Lung (tissue), 12 donors: ENCODE results near the gene F12. TPM values are rescaled to one million over a fixed set of nuclear protein-coding genes. Genes with fewer than 3 reads are reported as not detected.

ENCODE experiments used
- ATAC-seq: fragments of 200-7000 bp; cut with Tn5 transposase; one replicate; pipeline ENCODE4 v1.9.1; 2020; ENCODE audit warnings: moderate number of reproducible peaks; ENCODE audit not compliant: insufficient read depth, low FRiP score
- DNase-seq, 3 donors: peaks; one replicate each; pipeline ENCODE4 v3.0.0-alpha.2; 2013 to 2017
- H3K27ac ChIP-seq, 2 donors: one replicate each; pipeline ENCODE4 v1.5.1; 2013; ENCODE audit warnings: mild to moderate bottlenecking in 2 of 2, moderate library complexity in 2 of 2, control low read depth in 1 of 2, inconsistent platforms in 1 of 2, low read depth in 1 of 2, low read length in 1 of 2
- H3K27me3 ChIP-seq, 3 donors: one replicate each; pipeline ENCODE4 v1.5.1; 2013; ENCODE audit warnings: low read length in 2 of 3; ENCODE audit not compliant: control insufficient read depth in 3 of 3, insufficient read depth in 3 of 3
- H3K36me3 ChIP-seq, 4 donors: one replicate each; pipeline ENCODE4 v1.5.1; 2013; ENCODE audit warnings: low read length in 4 of 4, mild to moderate bottlenecking in 1 of 4, moderate library complexity in 1 of 4; ENCODE audit not compliant: control insufficient read depth in 4 of 4, insufficient read depth in 4 of 4
- H3K4me1 ChIP-seq, 5 donors: one replicate each; pipeline ENCODE4 v1.5.1; 2013; ENCODE audit warnings: low read length in 5 of 5, mild to moderate bottlenecking in 2 of 5, moderate library complexity in 1 of 5; ENCODE audit not compliant: control insufficient read depth in 5 of 5, insufficient read depth in 5 of 5
- H3K4me3 ChIP-seq: one replicate; pipeline ENCODE4 v1.5.1; 2013; ENCODE audit warnings: mild to moderate bottlenecking, control low read depth, moderate library complexity
- H3K9ac ChIP-seq, 2 donors: one replicate each; pipeline ENCODE4 v1.5.1; 2013; ENCODE audit warnings: low read length in 2 of 2, control low read depth in 1 of 2; ENCODE audit not compliant: insufficient read depth in 1 of 2
- H3K9me3 ChIP-seq, 4 donors: one replicate each; pipeline ENCODE4 v1.5.1; 2013; ENCODE audit warnings: low read length in 3 of 4, mild to moderate bottlenecking in 1 of 4, moderate library complexity in 1 of 4; ENCODE audit not compliant: control insufficient read depth in 4 of 4, insufficient read depth in 3 of 4
- CTCF ChIP-seq: IDR thresholded peaks from 2 replicates; pipeline ENCODE4 v1.5.1; 2012; ENCODE audit warnings: mild to moderate bottlenecking; ENCODE audit errors: control extremely low read depth, extremely low read depth
- WGBS, 2 donors: extraction: QIAGEN DNeasy Blood & Tissue Kit; methylation state at CpG; one replicate each; pipeline ENCODE4 v1.1.7; 2013; 5-methylcytosine and 5-hydroxymethylcytosine counted together
- polyA plus RNA-seq, 2 donors: library from polyadenylated mRNA; stranded (reverse); fragments of 200-250 nt; gene quantifications; one replicate each; pipeline ENCODE4 v1.2.1, GENCODE V29; 2013
- total RNA-seq, 2 donors: library from RNA; depleted of rRNA in 1 of 2; stranded (reverse); fragments of >200 nt in 1 of 2; gene quantifications; one replicate each; pipeline ENCODE4 v1.2.1, GENCODE V29; 2014 to 2021
- donor health status: control.
- donor health status: control.
- donor health status: Bipolar disorder and iron deficiency.
- donor health status: healthy.
- donor health status: DM: yes; HTN: yes; CAD: no.

The F12 gene
- total and polyA plus RNA-seq, 4 donors, result 1.3 to 1.7 (median 1.4) TPM; not detected in 1

DNA sequence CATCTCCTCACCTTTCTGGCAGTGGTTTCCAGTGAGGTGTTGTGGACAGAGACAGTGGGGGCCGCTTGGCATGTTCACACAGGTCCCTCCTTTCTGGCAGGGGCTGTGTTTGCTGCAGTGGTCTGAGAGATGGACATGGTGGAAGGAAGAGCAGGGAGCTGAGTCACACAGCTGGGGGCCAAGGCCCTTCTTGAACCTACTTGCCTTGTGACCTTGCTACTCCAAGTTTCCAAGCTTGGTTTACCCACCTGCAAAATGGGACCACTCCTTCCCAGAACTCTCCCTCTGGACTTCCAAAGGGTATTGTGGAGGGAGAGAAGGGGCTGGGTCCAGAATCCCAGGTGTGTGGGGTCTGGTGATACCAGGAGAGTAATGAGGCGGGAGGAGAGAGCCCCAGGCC is 4.1 kb downstream of the F12 start:
- Histone ChIP-seq H3K4me3 (no peak overlapping the region), H3K9me3 (no peaks in the 10 kb centered on the region), H3K4me1 (peaks cover 0 to 31% (median 12%) of the 10 kb centered on the region in 5 donors), H3K27me3 (peaks cover 0 to 34% (median 32%) of the 10 kb centered on the region in 3 donors), H3K27ac (no peak overlapping the region), H3K36me3 (no peaks in the 10 kb centered on the region), H3K9ac (no peak overlapping the region)
- ATAC-seq (no peak), DNase-seq (no peak)
- WGBS, 2 donors, result 88 to 91% methylated on average over 2 of the region's 2 CpGs
- TF ChIP-seq CTCF, result no peak

DNA sequence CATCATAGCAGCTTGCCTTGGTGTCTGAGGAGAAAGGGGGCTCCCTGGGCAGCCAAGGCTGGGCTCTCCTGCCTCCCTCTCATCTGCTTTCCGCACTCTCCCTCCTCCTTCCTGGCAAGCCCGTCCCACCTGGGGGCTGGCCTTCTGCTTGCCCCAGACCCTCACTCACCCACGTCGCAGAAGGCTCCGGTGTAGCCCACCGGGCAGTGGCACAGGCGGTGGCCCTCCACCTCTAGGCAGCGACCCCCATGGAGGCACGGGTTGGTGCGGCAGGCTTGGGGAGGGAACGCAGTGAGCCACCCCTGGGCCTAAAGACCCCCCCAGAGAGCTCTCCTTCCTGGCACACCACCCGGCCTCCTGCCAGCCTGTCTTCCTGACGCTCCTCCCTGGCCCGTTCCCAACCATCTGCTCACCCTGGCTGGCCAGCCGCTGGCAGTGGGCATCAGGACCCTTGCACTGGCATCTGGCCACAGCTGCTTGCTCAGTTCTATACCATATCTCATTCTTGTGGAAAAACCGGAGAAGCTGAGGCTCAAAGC is 4.7 kb downstream of the F12 start:
- Histone ChIP-seq H3K36me3 (no peaks in the 10 kb centered on the region), H3K4me1 (peaks cover 0 to 36% (median 18%) of the 10 kb centered on the region in 5 donors), H3K27me3 (peaks cover 0 to 38% (median 35%) of the 10 kb centered on the region in 3 donors), H3K4me3 (peak overlapping the region; percentile 26), H3K27ac (no peak overlapping the region), H3K9ac (no peak overlapping the region), H3K9me3 (no peaks in the 10 kb centered on the region)
- 36 to 38% methylated on average over 9 to 16 of the region's 16 CpGs for WGBS, 2 donors
- no peak for TF ChIP-seq CTCF
- no peak for ATAC-seq
- no peak for DNase-seq

DNA sequence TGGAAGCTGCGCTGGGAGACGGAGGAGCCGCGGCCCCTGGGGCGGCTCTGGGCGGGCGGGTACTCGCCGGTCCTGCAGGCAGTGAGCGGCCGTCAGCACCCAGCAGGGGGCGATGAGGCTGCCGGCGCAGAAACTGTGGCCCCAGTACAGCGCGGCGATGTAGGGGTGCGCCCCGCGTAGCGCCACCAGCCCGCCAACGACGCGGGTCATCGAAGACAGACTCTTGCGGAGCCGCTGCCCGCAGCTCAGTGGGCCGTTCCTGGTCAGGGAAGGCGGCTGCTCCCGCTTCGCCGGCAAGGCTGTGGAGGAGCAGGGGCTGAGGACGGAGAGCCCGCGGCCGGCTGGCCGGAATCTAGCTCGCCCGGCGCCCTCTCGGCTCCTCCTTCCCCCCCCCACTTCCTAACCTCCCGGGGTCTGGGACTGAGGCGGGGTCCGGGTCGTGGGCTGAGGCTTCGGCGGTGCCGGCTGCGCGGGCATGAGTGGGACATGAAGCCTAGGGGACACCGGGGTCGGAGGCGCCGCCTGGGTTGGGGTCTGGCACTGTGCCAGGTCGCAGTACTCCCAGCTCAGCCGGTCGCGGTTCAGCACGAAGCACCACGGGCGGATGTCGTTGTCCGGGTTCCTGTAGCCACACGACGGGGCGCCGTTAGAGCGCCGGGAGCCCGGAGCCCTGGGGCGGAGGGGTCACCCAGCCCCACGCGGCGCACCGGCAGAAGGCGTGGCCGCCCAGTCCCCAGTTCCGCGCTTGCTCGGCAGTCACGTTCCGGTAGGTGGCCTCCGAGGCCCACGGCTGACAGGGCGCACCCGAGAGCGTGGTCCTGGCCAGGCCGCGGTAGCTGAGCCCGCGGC is 5.3 kb downstream of the F12 start:
- no peak overlapping the region for H3K9ac ChIP-seq
- 0 to 1% methylated on average over 61 to 93 of the region's 93 CpGs for WGBS, 2 donors
- peaks cover 0 to 45% (median 41%) of the 10 kb centered on the region in 3 donors for H3K27me3 ChIP-seq
- TF ChIP-seq CTCF, result peak; percentile 88
- ATAC-seq (peak; percentile 89), DNase-seq (peak; percentile 83 to 88 (median 87))
- no peak overlapping the region for H3K27ac ChIP-seq
- peaks cover 0 to 2% (median 0%) of the 10 kb centered on the region in 4 donors for H3K9me3 ChIP-seq
- H3K36me3 ChIP-seq, result no peaks in the 10 kb centered on the region
- H3K4me1 ChIP-seq, result peaks cover 0 to 36% (median 18%) of the 10 kb centered on the region in 5 donors
- peak overlapping the region; percentile 26 for H3K4me3 ChIP-seq
